ENCODE results near the gene RNF227. TPM values are rescaled to one million over a fixed set of nuclear protein-coding genes. Genes with fewer than 3 reads are reported as not detected.
"Not testable (repeated sequence)": the region's sequence is repeated elsewhere in the genome, so short reads cannot be mapped to it uniquely, and the experiment has no call there.

RNF227 gene
- total RNA-seq = 12.5 TPM

DNA sequence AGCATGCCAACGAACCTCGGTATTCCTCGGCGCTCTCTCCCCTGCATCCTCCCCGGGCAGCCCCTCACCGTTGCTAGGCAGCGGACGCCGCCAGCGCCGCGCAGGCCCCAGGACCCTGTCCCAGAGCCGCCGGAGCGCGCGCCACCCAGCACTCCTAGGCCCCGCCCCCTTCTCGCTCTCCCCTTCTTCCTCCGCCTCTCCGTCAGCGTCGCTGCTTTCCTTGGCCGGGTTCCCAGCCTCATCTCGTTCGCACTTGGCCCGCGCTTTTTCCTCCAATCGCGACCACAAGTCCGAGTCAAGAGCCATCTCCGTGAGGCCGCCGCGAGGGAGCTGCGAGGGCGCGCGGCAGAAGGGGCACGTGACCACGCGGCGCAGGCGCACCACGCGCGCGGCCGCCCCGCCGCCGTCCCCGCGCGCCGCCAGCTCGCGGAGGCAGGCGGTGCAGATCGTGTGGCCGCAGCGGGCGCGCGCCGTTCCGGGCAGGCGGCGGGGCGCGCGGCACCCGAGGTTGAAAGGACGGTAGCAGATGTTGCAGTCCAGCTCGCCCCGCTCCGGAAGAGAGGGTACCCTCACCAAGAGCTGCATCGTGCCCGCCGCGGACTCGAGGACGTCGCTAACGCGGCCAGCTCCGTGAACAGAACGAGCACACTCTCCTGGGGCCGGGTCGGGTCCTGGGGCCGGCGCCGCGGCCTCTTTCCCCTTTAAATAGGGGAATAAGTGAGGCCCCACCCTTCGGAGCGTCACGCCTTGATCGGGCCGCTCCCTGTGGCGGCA lies at the start of gene RNF227:
TSS of gene RNF227 (minus strand) at position 679 of the 774 bp plus-strand sequence. CDS start at position 585, 94 bp downstream.
- peak; percentile 99 for DNase-seq

GRCh38 chr17:7961421-7961820 lies 45.3 kb upstream of the RNF227 start:
- DNase-seq = no peak

GRCh38 chr17:7959503-7960253 lies 43.6 kb upstream of the RNF227 start:
- no peak for DNase-seq

DNA sequence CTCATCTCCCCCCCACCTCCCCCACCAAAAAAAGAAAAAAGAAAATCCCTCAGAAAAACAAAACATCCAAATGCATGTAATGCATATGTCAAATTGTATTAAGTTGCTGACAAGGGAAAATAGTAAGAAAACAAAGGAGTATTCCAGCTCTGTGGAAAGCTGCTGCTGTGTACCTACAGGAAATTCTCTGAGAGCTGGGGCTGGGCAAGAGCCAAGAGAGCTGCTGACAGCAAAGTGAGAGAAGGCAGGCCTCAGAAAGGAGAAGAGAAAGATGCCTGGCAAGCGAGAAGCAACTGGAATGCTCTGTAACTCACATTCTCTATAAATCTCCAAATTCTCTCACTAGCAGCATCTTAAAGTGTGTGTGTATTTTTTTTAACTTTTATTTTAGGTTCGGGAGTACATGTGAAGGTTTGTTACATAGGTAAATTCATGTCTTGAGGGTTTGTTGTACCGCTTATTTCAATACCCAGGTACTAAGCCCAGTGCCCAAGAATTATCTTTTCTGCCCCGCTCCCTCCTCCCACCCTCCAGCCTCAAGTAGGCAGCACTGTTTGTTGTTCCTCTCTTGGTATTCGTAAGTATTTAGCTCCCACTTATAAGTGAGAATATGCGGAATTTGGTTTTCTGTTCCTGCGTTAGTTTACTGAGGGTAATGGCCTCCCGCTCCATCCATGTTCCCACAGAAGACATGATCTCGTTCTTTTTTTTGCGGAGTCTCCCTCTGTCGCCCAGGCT lies 40.3 kb upstream of the RNF227 start:
- DNase-seq = peak; percentile 90

DNA sequence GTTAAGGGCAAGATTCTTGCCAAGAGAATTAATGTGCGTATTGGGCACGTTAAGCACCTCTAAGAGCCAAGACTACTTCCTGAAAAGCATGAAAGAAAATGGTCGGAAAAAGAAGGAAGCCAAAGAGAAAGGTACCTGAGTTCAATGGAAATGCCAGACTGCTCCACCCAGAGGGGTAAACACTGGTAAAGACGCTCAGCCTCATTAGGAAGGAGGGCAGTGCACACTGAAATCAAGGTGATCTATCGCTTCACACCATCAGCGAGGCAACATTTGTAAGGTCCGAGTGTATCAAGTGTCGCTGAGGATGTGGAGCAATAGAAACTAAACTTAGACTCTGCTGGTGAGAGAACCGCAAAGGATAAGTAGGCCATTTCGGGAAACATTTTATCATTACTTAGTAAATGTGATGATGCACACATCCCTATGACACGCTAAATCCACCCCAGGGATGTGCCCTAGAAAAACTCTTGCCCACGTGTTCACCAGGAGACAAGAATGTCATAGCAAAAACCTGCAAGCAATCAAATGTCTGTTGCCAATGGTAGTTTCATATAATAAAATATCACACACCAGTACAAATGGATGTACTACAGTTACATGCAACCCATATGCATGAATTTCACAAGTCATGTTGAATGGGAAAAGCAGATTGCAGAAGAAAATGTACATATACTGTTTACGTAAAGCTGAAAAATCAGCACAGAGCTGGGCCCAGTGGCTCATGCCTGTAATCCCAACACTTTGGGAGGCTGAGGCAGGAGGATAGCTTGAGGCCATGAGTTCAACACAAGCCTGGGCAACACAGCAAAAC lies 39.5 kb upstream of the RNF227 start:
- DNase-seq = no peak

DNA sequence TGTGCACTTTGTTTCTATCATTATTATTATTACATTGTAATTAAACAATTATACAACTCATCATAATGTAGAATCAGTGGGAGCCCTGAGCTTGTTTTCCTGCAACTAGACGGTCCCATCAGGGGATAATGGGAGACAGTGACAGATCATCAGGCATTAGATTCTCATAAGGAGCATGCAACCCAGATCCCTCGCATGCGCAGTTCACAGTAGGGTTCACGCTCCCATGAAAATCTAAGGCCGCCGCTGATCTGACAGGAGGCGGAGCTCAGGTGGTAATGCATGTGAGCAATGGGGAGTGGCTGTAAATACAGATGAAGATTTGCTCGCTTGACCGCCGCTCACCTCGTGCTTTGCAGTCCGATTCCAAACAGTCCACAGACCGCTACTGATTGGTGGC lies 37.2 kb upstream of the RNF227 start:
- not testable (repeated sequence) for DNase-seq

- no peak for DNase-seq
Observed at GRCh38 chr17:7951143-7951792, 35.2 kb upstream of the RNF227 start.

- no peak for DNase-seq
Observed at GRCh38 chr17:7950578-7950977, 34.5 kb upstream of the RNF227 start.

- no peak for DNase-seq
Observed at GRCh38 chr17:7947651-7948050, 31.6 kb upstream of the RNF227 start.

- DNase-seq = no peak
Observed at GRCh38 chr17:7946441-7946840, 30.4 kb upstream of the RNF227 start.

GRCh38 chr17:7945651-7946050 lies 29.6 kb upstream of the RNF227 start:
- no peak for DNase-seq

GRCh38 chr17:7944326-7944725 lies 28.2 kb upstream of the RNF227 start:
- peak; percentile 64 for DNase-seq

DNA sequence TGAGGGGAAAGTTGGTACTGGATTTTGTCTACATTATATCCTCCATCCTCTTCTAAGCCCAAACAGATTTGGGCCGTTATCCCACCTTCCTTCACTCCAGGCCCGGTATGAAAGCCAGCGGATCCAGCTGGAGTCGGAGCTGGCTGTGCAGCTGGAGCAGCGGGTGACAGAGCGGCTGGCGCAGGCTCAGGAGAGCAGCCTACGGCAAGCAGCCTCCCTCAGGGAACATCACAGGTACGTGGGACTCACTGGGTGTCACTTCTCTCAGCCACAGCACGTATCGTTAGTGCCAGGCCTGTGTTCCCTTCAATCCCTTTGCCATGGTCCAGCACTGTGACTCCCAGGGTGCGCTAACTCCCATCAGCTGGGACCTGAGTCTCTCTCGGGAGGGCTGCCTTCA lies 27.2 kb upstream of the RNF227 start:
- DNase-seq = no peak

DNA sequence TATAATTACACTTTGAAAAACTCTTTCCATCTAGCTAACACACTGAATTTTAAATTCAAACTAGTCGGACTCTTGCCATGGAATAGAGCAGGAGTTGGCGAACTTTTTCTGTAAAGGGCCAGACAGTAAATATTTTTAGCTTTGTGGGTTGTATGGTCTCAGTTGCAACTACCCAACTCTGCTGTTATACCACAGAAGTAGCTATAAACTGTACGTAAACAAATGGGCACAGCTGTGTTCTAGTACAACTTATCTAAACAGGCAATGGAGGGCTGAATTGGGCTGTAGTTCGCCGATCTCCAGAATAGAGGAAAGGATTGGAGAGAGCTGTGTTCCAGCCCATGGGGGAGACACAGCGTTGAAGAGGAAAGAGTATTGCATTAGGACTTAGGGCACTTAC lies 24.7 kb upstream of the RNF227 start:
- DNase-seq = no peak

- no peak for DNase-seq
Observed at GRCh38 chr17:7940034-7940433, 23.9 kb upstream of the RNF227 start.

DNA sequence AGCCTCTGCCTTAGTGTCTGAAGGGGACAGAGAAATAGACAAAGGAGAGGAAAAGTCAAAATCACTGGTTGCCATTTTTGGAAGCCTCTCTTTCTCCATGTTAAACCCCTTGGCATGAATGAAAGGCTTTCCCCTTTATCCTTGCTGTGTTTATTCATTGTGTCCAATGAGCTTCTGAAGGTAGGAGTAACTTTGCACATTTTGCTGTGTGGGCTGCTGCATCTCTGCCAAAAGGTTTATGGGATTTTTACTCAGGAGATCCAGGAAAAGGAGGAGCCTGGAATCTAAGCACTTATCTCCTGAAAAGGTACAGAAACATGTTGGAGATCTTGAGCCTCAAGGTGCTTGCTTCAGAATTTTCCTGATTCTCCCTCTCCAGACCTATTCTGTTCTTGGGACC lies 19.8 kb upstream of the RNF227 start:
- no peak for DNase-seq

GRCh38 chr17:7932949-7933348 lies 16.9 kb upstream of the RNF227 start:
- peak; percentile 38 for DNase-seq

DNA sequence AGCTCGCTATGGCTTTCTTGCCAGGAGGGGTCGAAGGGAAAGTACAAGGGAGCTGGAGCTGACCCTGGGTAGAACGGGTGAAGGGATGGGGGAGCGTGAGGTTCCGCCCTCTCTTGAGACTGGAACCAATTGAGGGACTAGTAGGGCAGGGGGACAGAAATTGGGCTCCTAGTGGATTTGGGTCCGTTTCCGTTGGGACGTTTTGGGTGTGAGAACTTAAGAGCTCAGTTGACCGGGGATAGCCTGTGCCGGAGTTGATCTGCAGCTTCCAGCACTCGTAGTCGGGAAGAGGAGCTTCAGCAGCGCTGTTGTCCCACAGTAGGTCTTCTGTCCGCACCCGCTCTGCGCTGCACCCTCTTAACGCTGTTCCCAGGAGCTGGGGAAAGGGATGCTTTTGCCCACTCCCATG lies 16.4 kb upstream of the RNF227 start:
- DNase-seq = peak; percentile 55

DNA sequence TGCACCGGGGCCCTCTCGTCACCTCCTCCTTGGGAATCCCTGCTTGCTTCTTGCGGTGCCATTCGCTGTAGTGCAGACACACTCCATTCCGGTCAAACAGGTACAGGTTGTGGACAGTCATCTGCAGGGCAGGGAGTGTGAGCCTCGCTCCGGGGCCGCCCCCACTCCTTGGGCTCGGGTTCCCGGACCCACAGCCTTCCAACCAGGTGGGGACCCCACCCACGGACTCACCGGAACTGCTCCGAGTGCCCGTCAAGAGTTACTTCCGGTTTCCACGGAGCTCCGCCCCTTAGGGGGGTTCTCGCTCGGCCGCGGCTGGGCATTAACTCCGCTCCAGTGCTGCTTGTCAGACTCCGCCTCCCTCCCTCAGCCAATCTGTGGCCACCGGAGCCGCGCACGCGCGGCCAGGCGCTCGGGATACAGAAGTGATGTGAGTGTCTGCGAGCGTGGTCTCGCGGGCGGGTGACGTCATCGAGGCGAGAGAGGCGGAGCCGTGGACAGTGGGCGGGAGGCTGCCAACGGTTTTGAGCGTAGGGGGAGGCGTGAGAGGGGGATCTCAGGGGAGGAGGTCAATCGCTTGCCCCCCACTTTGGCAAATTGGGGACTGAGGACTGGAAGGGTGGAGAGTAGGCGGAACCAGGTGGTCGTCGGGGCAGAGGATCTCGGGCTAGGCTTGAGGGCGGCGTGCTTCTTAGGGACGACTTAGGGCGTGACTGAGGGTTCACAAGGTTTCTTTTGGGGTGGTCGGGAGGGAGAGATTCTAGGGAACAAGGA lies 15.8 kb upstream of the RNF227 start, which contains the start of the genes CNTROB and TRAPPC1:
TSS of gene CNTROB (plus strand) at position 498 of the 774 bp plus-strand sequence. CDS start 874 bp downstream, outside the sequence.
TSS of gene TRAPPC1 (minus strand) at position 238 of the 774 bp plus-strand sequence. CDS start at position 121, 117 bp downstream.
- DNase-seq = peak; percentile 100

Data from tongue (tissue), 2 donors.